HG02623 (cell line): Measurements from ENCODE around the gene STAB1.

Experiments used
- ATAC-seq: cut with Tn5 transposase; IDR thresholded peaks from one replicate; pipeline ENCODE4 v1.9.1; 2021; ENCODE audit warnings: moderate library complexity; ENCODE audit not compliant: unreplicated experiment

The STAB1 gene

GRCh38 chr3:52506266-52506966 is 11.3 kb downstream of the STAB1 start:
- no peak for ATAC-seq

- no peak for ATAC-seq
Measured at GRCh38 chr3:52507359-52507758, 12.2 kb downstream of the STAB1 start.

GRCh38 chr3:52509753-52510328 is 14.7 kb downstream of the STAB1 start:
- ATAC-seq, result no peak

GRCh38 chr3:52511509-52511908 is 16.4 kb downstream of the STAB1 start:
- no peak for ATAC-seq

GRCh38 chr3:52512105-52512504 is 17.0 kb downstream of the STAB1 start:
- ATAC-seq, result no peak

GRCh38 chr3:52512727-52513126 is 17.6 kb downstream of the STAB1 start:
- no peak for ATAC-seq

GRCh38 chr3:52513281-52513680 is 18.1 kb downstream of the STAB1 start:
- ATAC-seq, result no peak

GRCh38 chr3:52514576-52514975 is 19.4 kb downstream of the STAB1 start:
- no peak for ATAC-seq

GRCh38 chr3:52515192-52515591 is 20.1 kb downstream of the STAB1 start:
- no peak for ATAC-seq

GRCh38 chr3:52516509-52517195 is 21.5 kb downstream of the STAB1 start:
- no peak for ATAC-seq

- no peak for ATAC-seq
Measured at GRCh38 chr3:52517796-52518722, 22.9 kb downstream of the STAB1 start.

- no peak for ATAC-seq
Measured at GRCh38 chr3:52518723-52519444, 23.7 kb downstream of the STAB1 start.

- ATAC-seq, result no peak
Measured at GRCh38 chr3:52519445-52520140, 24.5 kb downstream of the STAB1 start.

- ATAC-seq, result no peak
Measured at GRCh38 chr3:52520141-52520667, 25.1 kb downstream of the STAB1 start.

GRCh38 chr3:52520716-52521487 is 25.8 kb downstream of the STAB1 start:
- ATAC-seq, result no peak

- no peak for ATAC-seq
Measured at GRCh38 chr3:52521488-52521824, 26.3 kb downstream of the STAB1 start.

- no peak for ATAC-seq
Measured at GRCh38 chr3:52521881-52522650, 26.9 kb downstream of the STAB1 start.

GRCh38 chr3:52522651-52523251 is 27.6 kb downstream of the STAB1 start:
- no peak for ATAC-seq
